Measurements from ENCODE around the gene PIGO.

DNA sequence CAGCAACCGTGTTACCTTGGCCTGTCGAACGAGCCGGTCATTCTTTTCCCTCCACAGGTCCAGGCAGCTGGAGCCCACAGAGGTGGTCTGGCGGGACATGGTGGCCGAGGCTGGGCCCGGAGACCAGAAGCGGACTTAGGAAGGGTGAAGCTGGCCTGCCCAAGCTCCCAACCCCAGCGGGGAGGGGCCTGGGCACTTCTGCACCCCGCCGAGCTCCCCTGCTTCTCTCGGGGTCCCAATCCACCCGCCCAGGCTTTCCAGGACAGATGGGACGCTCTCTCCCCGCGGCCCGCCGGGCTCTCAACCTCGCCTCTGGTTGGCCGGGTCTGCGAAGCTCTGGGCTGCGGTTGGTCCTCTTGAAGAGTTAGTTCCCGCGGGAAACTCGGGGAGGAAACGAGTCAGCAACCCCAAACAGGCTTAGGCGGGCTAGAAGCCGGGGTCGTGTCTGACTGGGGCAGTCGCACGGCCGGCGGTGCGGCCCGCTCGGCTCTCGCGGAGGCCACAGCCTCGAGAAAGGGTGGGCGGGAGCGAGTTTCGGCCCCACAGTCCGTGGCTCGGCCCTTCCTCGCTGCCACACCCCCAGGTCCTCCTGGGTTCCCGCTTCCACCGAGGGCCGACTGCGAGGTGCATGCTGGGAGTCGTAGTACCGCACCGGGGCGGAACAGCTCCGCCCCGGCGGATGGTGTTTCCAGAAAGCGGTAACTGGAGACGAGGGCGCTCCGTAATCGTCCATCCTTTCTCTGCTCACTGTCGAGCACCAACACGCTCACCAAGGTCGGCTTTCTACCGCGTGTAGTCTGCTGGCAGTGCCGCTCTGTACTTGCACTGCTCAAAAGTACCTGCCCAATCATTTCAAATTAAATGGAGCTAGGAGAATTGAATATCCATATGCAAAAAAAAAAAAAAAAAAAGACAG, 16.7 kb downstream of the PIGO start, which contains the start of gene FANCG:
- TF ChIP-seq, protein P1, sequence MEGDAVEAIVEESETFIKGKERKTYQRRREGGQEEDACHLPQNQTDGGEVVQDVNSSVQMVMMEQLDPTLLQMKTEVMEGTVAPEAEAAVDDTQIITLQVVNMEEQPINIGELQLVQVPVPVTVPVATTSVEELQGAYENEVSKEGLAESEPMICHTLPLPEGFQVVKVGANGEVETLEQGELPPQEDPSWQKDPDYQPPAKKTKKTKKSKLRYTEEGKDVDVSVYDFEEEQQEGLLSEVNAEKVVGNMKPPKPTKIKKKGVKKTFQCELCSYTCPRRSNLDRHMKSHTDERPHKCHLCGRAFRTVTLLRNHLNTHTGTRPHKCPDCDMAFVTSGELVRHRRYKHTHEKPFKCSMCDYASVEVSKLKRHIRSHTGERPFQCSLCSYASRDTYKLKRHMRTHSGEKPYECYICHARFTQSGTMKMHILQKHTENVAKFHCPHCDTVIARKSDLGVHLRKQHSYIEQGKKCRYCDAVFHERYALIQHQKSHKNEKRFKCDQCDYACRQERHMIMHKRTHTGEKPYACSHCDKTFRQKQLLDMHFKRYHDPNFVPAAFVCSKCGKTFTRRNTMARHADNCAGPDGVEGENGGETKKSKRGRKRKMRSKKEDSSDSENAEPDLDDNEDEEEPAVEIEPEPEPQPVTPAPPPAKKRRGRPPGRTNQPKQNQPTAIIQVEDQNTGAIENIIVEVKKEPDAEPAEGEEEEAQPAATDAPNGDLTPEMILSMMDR (IDR thresholded peaks at IDR 0.05; ENCODE audit: low read length): no peak
- TF ChIP-seq EZH2phosphoT487 (IDR thresholded peaks at IDR 0.05; ENCODE audit: low read length): no peak
- no peak for TF ChIP-seq EZH2 (optimal IDR thresholded peaks at IDR 0.05; ENCODE audit: low read depth, low read length)

Measured in MM.1S (cell line).